UCSD-AML1 (cell line): ENCODE results near the gene DEFB131A.
"Not testable (repeated sequence)": the region's sequence is repeated elsewhere in the genome, so short reads cannot be mapped to it uniquely, and the experiment has no call there.

ENCODE experiments used
- DNase-seq: peaks from one replicate; lab custom pipeline; 2025; ENCODE audit not compliant: unreplicated experiment; lab: John Stamatoyannopoulos, UW

The DEFB131A gene

GRCh38 chr4:9444114-9444513 lies at the start of gene DEFB131A:
Gene DEFB131A (plus strand): TSS chr4:9444414. CDS start chr4:9444534, 120 bp downstream.
- not testable (repeated sequence) for DNase-seq

GRCh38 chr4:9405774-9406173 lies 38.4 kb upstream of the DEFB131A start:
- DNase-seq: not testable (repeated sequence)

GRCh38 chr4:9406491-9406890 lies 37.7 kb upstream of the DEFB131A start:
- not testable (repeated sequence) for DNase-seq

DNA sequence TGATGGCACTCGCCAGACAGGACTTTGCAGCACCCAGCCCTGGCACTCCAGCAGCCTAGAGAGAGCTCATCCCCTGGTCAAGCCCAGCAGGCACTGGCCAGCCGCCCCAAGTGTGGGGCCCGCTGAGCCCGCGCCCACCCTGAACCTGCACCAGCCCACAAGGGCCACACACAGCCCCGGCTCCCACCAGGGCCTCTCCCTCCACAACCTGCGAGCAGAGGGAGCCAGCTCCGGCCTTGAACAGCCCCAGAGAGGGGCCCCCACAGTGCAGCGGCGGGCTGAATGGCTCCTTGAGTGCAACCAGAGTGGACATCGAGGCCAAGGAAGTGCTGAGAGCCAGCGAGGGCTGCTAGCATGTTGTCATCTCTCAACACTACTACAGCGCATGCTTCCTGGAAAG lies 34.4 kb upstream of the DEFB131A start:
- DNase-seq: no peak

DNA sequence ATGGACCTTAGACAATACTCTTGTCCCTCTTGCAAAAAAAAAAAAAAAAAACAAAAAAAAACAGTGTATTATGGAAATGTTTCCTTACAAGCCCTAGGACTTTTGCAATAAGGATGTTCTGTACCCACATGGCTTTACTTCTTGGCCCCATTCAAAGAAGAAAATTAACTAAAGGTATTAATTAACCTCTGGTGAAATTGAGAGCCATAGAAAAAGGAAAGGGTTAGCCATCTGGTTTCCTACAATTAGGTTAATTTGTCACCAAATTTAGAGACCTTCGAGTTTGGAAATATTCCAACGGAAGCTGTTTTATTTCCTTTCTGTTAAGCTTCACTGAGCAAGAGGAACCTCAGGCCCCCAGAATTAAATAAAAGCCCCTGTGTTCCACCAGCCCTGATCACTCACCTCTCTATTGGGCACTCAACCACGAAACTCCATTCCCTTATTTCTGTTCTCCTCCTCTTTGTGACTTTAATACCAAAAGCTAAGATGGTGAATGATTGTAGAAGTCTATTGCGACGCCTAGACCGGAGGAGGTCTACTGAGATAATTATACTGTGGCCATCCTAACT lies 22.2 kb upstream of the DEFB131A start:
- DNase-seq: not testable (repeated sequence)

DNA sequence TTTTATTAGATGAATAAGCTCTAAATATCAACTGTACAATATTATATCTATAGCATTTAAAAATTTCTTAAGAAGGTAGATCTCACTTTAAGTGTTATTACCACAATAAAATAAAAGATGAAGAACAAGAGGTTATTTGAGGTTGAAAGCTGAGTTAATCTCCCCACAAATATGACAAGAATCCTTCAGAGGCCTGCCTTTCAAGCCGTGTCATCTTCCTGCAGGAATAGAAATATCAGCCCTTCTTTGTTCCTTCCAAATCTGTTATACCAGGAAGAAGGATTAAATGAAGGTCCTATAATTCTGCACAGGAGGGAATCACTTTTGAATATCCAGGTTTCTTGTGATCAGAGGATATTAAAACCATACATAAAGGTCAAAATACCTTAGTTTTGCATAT lies 18.3 kb upstream of the DEFB131A start:
- DNase-seq: not testable (repeated sequence)

GRCh38 chr4:9430061-9430460 lies 14.2 kb upstream of the DEFB131A start:
- DNase-seq: not testable (repeated sequence)

- not testable (repeated sequence) for DNase-seq
Measured at GRCh38 chr4:9433320-9433719, 10.9 kb upstream of the DEFB131A start.

DNA sequence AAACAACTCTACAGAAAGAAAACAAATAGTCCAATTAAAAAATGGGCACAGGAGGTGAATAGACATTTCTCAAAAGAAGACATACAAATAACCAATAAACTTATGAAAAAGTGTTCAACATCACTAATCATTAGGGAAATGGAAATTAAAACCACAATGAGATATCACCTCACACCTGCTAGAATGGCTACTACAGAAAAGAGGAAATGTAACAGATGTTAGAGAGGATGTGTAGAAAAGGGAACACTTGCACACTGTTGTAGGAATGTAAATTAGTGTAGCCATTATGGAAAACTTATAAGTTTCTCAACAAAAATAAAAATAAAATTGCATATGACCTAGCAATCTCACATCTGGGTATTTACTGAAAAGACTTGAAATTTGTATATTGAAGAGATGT lies 7.5 kb upstream of the DEFB131A start:
- DNase-seq: not testable (repeated sequence)

DNA sequence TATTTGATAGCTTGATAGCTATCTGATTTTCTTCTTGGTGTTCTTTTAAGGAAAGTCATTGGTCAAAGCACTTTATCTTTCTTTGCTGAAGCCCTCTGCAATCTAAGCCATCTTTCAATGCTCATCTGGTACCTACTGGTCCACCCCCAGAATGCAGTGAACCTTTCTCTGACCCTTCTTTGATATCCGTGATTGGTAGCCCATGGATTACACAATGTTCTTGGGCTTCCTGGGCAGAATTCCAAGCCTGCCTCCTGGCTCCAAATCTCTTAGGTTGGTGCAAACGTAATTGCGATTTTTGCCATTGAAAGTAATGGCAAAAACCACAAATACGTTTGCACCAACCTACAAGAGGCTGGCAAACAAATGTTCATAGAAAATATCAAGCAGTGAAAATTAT lies 1.9 kb upstream of the DEFB131A start:
- DNase-seq: not testable (repeated sequence)

- DNase-seq: not testable (repeated sequence)
Measured at GRCh38 chr4:9444681-9445080, 467 bp downstream of the DEFB131A start.

DNA sequence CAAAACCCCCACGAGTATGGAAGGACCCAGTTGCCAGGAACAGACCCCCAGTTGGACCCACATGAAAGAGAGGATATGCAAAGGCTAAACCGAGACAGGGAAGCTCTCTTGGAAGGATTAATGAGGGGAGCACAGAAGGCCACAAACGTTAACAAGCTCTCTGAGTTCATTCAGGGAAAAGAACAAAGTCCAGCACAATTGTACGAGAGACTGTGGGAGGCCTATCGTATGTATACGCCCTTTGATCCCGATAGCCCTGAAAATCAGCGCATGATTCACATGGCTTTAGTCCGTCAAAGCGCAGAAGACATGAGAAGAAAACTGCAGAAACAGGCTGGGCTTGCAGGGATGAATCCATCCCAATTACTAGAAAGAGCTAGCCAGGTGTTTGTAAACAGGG lies 8.0 kb downstream of the DEFB131A start:
- not testable (repeated sequence) for DNase-seq

DNA sequence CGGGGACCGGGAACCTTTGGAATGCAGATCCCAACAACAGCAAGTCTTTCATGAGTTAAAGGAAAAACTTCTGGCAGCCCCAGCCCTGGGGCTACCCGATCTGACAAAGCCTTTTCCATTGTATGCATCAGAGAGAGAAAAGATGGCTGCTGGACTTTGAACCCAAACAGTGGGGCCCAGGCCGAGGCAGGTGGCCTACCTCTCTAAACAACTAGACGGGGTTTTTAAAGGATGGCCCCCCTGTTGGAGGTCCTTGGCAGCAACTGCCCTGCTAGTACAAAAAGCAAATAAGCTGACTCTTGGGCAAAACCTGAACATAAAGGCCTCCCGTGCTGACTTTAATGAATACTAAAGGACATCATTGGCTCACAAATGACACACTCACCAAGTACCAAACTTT lies 10.1 kb downstream of the DEFB131A start:
- DNase-seq: not testable (repeated sequence)

GRCh38 chr4:9455046-9455445 lies 10.8 kb downstream of the DEFB131A start:
- DNase-seq: not testable (repeated sequence)

DNA sequence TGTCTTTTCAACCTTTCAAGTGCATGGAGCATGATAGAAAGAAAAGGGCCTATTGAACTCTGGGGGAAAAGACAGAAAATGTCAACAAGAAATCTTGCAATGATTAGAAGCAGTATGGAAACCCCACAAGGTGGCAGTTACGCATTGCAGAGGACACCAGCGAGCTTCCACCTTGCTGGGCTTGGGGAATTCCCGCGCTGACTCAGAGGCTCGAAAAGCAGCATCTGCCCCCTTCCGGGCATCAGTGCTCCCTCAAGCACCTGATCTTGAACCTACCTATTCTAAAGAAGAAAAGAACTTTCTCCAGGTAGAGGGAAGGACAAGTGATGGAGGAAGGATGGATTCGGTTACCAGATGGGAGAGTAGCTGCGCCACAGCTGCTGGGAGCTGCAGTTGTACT lies 35.3 kb downstream of the DEFB131A start:
- DNase-seq: not testable (repeated sequence)

GRCh38 chr4:9480066-9480465 lies 35.9 kb downstream of the DEFB131A start:
- DNase-seq: not testable (repeated sequence)

GRCh38 chr4:9482871-9483270 lies 38.7 kb downstream of the DEFB131A start:
- not testable (repeated sequence) for DNase-seq

DNA sequence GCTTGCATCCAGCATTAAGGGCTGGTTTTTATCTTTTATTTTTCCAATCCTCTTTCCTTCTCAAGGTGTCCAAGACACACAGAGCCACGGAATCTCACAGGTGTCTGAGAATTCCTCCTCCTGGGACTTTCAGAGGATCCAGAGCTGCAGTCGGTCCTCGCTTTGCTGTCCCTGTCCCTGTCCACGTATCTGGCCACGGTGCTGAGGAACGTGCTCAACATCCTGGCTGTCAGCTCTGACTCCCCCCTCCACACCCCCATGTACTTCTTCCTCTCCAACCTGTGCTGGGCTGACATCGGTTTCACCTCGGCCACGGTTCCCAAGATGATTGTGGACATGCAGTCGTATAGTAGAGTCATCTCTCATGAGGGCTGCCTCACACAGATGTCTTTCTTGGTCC lies 39.5 kb downstream of the DEFB131A start:
- DNase-seq: not testable (repeated sequence)

- DNase-seq: not testable (repeated sequence)
Measured at GRCh38 chr4:9486880-9487279, 42.7 kb downstream of the DEFB131A start.

DNA sequence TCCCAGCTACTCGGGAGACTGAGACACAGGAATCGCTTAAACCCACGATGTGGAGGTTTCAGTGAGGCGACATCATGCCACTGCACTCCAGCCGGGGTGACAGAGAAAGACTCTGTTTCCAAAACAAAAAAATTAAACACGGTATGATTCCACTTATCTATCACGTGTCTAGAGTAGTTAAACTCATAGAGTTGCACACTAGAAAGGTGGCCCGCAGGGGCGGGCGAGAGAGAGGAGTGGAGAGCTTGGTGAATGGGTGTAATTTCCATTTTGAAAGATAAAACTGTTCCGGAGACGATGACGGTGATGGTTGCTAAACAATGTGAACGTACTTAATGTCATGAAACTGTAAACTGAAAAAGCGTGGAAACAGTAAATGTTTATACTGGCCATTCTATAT lies 44.6 kb downstream of the DEFB131A start:
- DNase-seq: not testable (repeated sequence)

- not testable (repeated sequence) for DNase-seq
Measured at GRCh38 chr4:9490496-9490895, 46.3 kb downstream of the DEFB131A start.

GRCh38 chr4:9490986-9491385 lies 46.8 kb downstream of the DEFB131A start:
- DNase-seq: not testable (repeated sequence)

DNA sequence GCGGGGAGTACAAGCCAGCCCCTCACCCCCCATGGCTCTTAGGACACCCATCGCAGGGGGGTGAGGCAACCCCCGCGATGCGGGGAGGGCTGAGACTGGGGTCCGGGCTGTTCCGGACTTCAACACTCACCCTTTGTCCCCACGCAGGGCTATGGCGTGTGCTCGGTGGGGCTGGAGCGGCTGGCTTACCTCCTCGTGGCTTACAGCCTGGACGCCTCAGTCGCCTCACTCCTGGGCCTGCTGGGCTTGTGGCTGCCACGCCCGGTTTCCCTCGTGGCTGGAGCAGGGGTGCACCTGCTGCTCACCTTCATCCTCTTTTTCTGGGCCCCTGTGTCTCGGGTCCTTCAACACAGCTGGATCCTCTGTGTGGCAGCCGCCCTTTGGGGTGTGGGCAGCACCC lies 49.4 kb downstream of the DEFB131A start:
- DNase-seq: not testable (repeated sequence)
